ENCODE data around the gene MUC5AC. TPM values are rescaled to one million over a fixed set of nuclear protein-coding genes. Genes with fewer than 3 reads are reported as not detected.
"Not testable (repeated sequence)": the region's sequence is repeated elsewhere in the genome, so short reads cannot be mapped to it uniquely, and the experiment has no call there.

The MUC5AC gene
- total RNA-seq, 2 experiments from 2014 or later: not detected

- H3K36me3 ChIP-seq (ENCODE audit: insufficient read depth, low read length): no peaks in the 10 kb centered on the region
- intact Hi-C loops (cut with DNase I, micrococcal nuclease): no loop called here
- DNase-seq (no peak), ATAC-seq (ENCODE audit: poor library complexity) (no peak)
- H3K27me3 ChIP-seq (ENCODE audit: control insufficient read depth in 1 of 2, insufficient read depth in 2 of 2, low read length in 2 of 2): no peaks in the 10 kb centered on the region
- Mint-ChIP-seq H3K9me3 (no peaks in the 10 kb centered on the region), H3K36me3 (ENCODE audit: low read depth) (no peaks in the 10 kb centered on the region), H3K4me3 (no peak overlapping the region), H3K27ac (no peak overlapping the region), H3K27me3 (no peaks in the 10 kb centered on the region), H3K4me1 (ENCODE audit: low read depth) (no peaks in the 10 kb centered on the region)
- no peaks in the 10 kb centered on the region for H3K4me1 ChIP-seq (ENCODE audit: insufficient read depth, low read length)
- TF ChIP-seq CTCF (IDR thresholded peaks at IDR 0.05): no peak
- POLR2A ChIA-PET: no interaction called here
- CTCF ChIA-PET: no interaction called here
- H3K9me3 ChIP-seq (ENCODE audit: control insufficient read depth in 1 of 2, insufficient read depth in 1 of 2, low read length in 2 of 2): peaks cover 0 to 7% of the 10 kb centered on the region in 2 experiments
- H3K4me3 ChIP-seq (ENCODE audit: low read length): no peak overlapping the region
- H3K27ac ChIP-seq (ENCODE audit: low read depth in 1 of 2, low read length in 2 of 2): no peak overlapping the region
Observed at GRCh38 chr11:1163321-1163910, 5.7 kb downstream of the MUC5AC start.

DNA sequence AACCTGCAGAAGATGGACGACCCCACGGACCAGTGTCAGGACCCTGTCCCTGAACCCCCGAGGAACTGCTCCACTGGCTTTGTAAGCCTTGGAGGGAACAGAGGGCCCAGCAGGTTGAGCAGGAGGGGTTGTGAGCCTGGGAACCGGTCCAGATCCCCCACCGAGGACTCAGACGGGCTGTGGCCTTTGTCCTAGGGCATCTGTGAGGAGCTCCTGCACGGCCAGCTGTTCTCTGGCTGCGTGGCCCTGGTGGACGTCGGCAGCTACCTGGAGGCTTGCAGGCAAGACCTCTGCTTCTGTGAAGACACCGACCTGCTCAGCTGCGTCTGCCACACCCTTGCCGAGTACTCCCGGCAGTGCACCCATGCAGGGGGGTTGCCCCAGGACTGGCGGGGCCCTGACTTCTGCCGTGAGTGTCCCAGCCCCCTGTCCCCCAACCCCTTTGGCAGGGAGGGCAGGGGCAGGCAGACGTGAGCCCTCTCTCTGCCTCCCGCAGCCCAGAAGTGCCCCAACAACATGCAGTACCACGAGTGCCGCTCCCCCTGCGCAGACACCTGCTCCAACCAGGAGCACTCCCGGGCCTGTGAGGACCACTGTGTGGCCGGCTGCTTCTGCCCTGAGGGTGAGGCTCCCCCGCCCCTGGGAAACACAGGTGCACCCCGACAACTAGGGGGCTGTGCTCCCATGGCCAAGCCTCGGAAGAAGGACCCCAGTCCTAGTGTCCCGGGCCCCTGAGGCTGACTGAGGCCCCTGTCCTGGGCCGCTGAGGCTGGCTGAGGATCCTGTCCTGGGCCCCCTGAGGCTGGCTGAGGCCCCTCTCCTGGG is 6.4 kb downstream of the MUC5AC start:
- no peak overlapping the region for H3K4me3 Mint-ChIP-seq
- H3K27me3 Mint-ChIP-seq: no peaks in the 10 kb centered on the region
- H3K4me1 Mint-ChIP-seq (ENCODE audit: low read depth): no peaks in the 10 kb centered on the region
- no peaks in the 10 kb centered on the region for H3K4me1 ChIP-seq (ENCODE audit: insufficient read depth, low read length)
- DNase-seq (peak in 1 of 14 experiments; percentile 14), ATAC-seq (ENCODE audit: poor library complexity) (no peak)
- ChIA-PET CTCF (no interaction called here), POLR2A (no interaction called here)
- H3K9me3 ChIP-seq (ENCODE audit: control insufficient read depth in 1 of 2, insufficient read depth in 1 of 2, low read length in 2 of 2): peaks cover 0 to 14% of the 10 kb centered on the region in 2 experiments
- no peak overlapping the region for H3K4me3 ChIP-seq (ENCODE audit: low read length)
- H3K27ac Mint-ChIP-seq: no peak overlapping the region
- TF ChIP-seq CTCF (IDR thresholded peaks at IDR 0.05): no peak
- no peaks in the 10 kb centered on the region for H3K36me3 ChIP-seq (ENCODE audit: insufficient read depth, low read length)
- H3K27ac ChIP-seq (ENCODE audit: low read depth in 1 of 2, low read length in 2 of 2): no peak overlapping the region
- intact Hi-C loops (cut with DNase I, micrococcal nuclease): no loop called here
- H3K27me3 ChIP-seq (ENCODE audit: control insufficient read depth in 1 of 2, insufficient read depth in 2 of 2, low read length in 2 of 2): no peaks in the 10 kb centered on the region
- no peaks in the 10 kb centered on the region for H3K9me3 Mint-ChIP-seq
- no peaks in the 10 kb centered on the region for H3K36me3 Mint-ChIP-seq (ENCODE audit: low read depth)

DNA sequence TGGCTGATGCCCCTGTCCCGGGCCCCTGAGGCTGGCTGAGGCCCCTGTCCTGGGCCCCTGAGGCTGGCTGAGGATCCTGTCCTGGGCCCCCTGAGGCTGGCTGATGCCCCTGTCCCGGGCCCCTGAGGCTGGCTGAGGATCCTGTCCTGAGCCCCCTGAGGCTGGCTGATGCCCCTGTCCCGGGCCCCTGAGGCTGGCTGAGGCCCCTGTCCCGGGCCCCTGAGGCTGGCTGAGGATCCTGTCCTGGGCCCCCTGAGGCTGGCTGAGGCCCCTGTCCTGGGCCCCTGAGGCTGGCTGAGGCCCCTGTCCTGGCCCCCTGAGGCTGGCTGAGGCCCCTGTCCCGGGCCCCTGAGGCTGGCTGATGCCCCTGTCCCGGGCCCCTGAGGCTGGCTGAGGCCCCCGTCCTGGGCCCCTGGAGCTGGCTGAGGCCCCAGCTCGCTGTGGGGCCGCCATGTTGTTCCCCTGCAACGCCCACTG is 7.1 kb downstream of the MUC5AC start:
- H3K4me1 Mint-ChIP-seq (ENCODE audit: low read depth); POLR2A ChIA-PET; CTCF ChIA-PET; H3K27ac ChIP-seq (ENCODE audit: low read depth in 1 of 2, low read length in 2 of 2); H3K27me3 Mint-ChIP-seq; H3K4me3 ChIP-seq (ENCODE audit: low read length); H3K36me3 Mint-ChIP-seq (ENCODE audit: low read depth); intact Hi-C loops (cut with DNase I, micrococcal nuclease); H3K27ac Mint-ChIP-seq; ATAC-seq (ENCODE audit: poor library complexity); H3K27me3 ChIP-seq (ENCODE audit: control insufficient read depth in 1 of 2, insufficient read depth in 2 of 2, low read length in 2 of 2); H3K9me3 Mint-ChIP-seq; H3K4me3 Mint-ChIP-seq; H3K36me3 ChIP-seq (ENCODE audit: insufficient read depth, low read length); H3K4me1 ChIP-seq (ENCODE audit: insufficient read depth, low read length); DNase-seq: not testable (repeated sequence)
- H3K9me3 ChIP-seq (ENCODE audit: control insufficient read depth in 1 of 2, insufficient read depth in 1 of 2, low read length in 2 of 2): peaks cover 0 to 16% of the 10 kb centered on the region in 2 experiments
